HepG2 (cell line): Measurements from ENCODE around the gene SPACDR. TPM values are rescaled to one million over a fixed set of nuclear protein-coding genes. Genes with fewer than 3 reads are reported as not detected.

ENCODE experiments used
- ATAC-seq: fragments of 200-7000 bp; cut with Tn5 transposase; 3 replicates; pipeline ENCODE4 v1.9.1; 2020; ENCODE audit warnings: mild to moderate bottlenecking, moderate library complexity
- BruUV-seq: library from RNA; stranded (reverse); fragments of 400-500 nt; replicated peaks from 2 replicates; lab custom pipeline; 2021; lab: Mats Ljungman, UMichigan
- CTCF ChIA-PET: fragments of 300-600 bp; formaldehyde crosslinking; extraction: SDS; loops from one replicate; lab custom pipeline; 2021; ENCODE audit warnings: low total read pairs, inconsistent platforms, low intra/inter-chr PET ratio; lab: Yijun Ruan, JAX
- POLR2A ChIA-PET: fragments of 350-600 bp; sonication (Branson Sonifier 250); formaldehyde crosslinking; loops from one replicate; lab custom pipeline; 2020; ENCODE audit warnings: antibody characterized with exemption, inconsistent platforms; lab: Yijun Ruan, JAX
- DNase-seq: peaks from one replicate; pipeline ENCODE4 v3.0.0-alpha.2; 2015; ENCODE audit warnings: low spot score
- FAIRE-seq: peaks from 3 replicates; lab custom pipeline; 2011; peaks lifted over from hg19 to GRCh38; lab: Jason Lieb, UNC
- H2AFZ ChIP-seq: one replicate; pipeline ENCODE4 v1.6.1; 2011; ENCODE audit warnings: low read length, inconsistent platforms
- H3K27ac ChIP-seq: fragments of 300-600 bp; 3 replicates; pipeline ENCODE4 v1.8.0; 2011; ENCODE audit warnings: mixed run types, mild to moderate bottlenecking, mixed read lengths, low read length, inconsistent platforms; ENCODE audit not compliant: insufficient read depth; ENCODE audit errors: extremely low read length
- H3K27me3 ChIP-seq, 2 experiments: fragments of 200-600 bp in 1 of 2; 2 replicates in 1 of 2; 3 replicates in 1 of 2; pipeline versions ENCODE4 v1.6.0 to v1.8.0; 2011; ENCODE audit warnings: low read length in 2 of 2, mild to moderate bottlenecking in 2 of 2, moderate library complexity in 2 of 2, inconsistent platforms in 1 of 2; ENCODE audit not compliant: insufficient read depth in 2 of 2, control insufficient read depth in 1 of 2
- H3K36me3 ChIP-seq, 2 experiments: fragments of 200-600 bp in 1 of 2; replicated peaks in 1 of 2; 2 replicates in 1 of 2; 3 replicates in 1 of 2; pipeline versions ENCODE4 v1.5.1 to v1.8.0; 2011; ENCODE audit warnings: low read length in 2 of 2, inconsistent platforms in 1 of 2; ENCODE audit not compliant: insufficient read depth in 2 of 2, control insufficient read depth in 1 of 2
- H3K4me1 ChIP-seq: 2 replicates; pipeline ENCODE4 v1.5.1; 2012; ENCODE audit warnings: low read length, inconsistent platforms; ENCODE audit not compliant: insufficient read depth
- H3K4me2 ChIP-seq: 2 replicates; pipeline ENCODE4 v1.6.0; 2011; ENCODE audit warnings: low read depth, low read length, inconsistent platforms
- H3K4me3 ChIP-seq, 3 experiments: fragments of 200-600 bp in 1 of 3; sonication (generic), shearing (Covaris generic) in 1 of 3; replicated peaks in 1 of 3; 2 replicates each; pipeline ENCODE4 v1.5.1; 2011 to 2016; ENCODE audit warnings: low read length in 3 of 3, inconsistent platforms in 2 of 3, low read depth in 2 of 3, mild to moderate bottlenecking in 2 of 3, control low read depth in 1 of 3, mixed read lengths in 1 of 3; ENCODE audit not compliant: insufficient read depth in 1 of 3
- H3K79me2 ChIP-seq: one replicate; pipeline ENCODE4 v1.6.1; 2011; ENCODE audit warnings: low read length, inconsistent platforms; ENCODE audit not compliant: insufficient read depth
- H3K9ac ChIP-seq: 2 replicates; pipeline ENCODE4 v1.6.0; 2011; ENCODE audit warnings: mild to moderate bottlenecking, low read depth, low read length, inconsistent platforms; ENCODE audit not compliant: insufficient read depth
- H3K9me3 ChIP-seq: 2 replicates; pipeline ENCODE4 v1.5.1; 2012; ENCODE audit warnings: mild to moderate bottlenecking, low read length
- H4K20me1 ChIP-seq: 2 replicates; pipeline ENCODE4 v1.6.0; 2011; ENCODE audit warnings: inconsistent platforms, mild to moderate bottlenecking, low read length, moderate library complexity; ENCODE audit not compliant: insufficient read depth
- AKAP8 ChIP-seq: sonication (generic); formaldehyde crosslinking; IDR thresholded peaks from 2 replicates; pipeline ENCODE4 v1.5.1; 2020; ENCODE audit warnings: mild to moderate bottlenecking, missing genetic modification reagents
- CHD2 ChIP-seq: IDR thresholded peaks from 2 replicates; pipeline ENCODE4 v1.6.1; 2011; ENCODE audit warnings: low read depth, low read length, improper control_type of control experiment
- HDAC1 ChIP-seq: sonication (generic); formaldehyde crosslinking; IDR thresholded peaks from 2 replicates; pipeline ENCODE4 v1.5.1; 2020; ENCODE audit warnings: mild to moderate bottlenecking, missing genetic modification reagents
- KLF9 ChIP-seq: IDR thresholded peaks from 2 replicates; pipeline ENCODE4 v1.6.1; 2016; ENCODE audit warnings: low read depth
- MED1 ChIP-seq: sonication (generic); formaldehyde crosslinking; IDR thresholded peaks from 2 replicates; pipeline ENCODE4 v1.4.0; 2020; ENCODE audit warnings: missing genetic modification reagents
- NKX3-1 ChIP-seq: sonication (generic); formaldehyde crosslinking; IDR thresholded peaks from 2 replicates; pipeline ENCODE4 v1.5.0; 2020; ENCODE audit warnings: missing genetic modification reagents
- NR3C1 ChIP-seq: sonication (generic); formaldehyde crosslinking; IDR thresholded peaks from 2 replicates; pipeline ENCODE4 v1.4.0; 2020; ENCODE audit warnings: missing genetic modification reagents
- RNF2 ChIP-seq: fragments of 450-650 bp; conservative IDR thresholded peaks from 2 replicates; pipeline ENCODE4 v1.6.1; 2016; ENCODE audit warnings: low read depth
- STAT5B ChIP-seq: sonication (generic); formaldehyde crosslinking; IDR thresholded peaks from 2 replicates; pipeline ENCODE4 v1.4.0; 2020; ENCODE audit warnings: missing genetic modification reagents
- TCF7L2 ChIP-seq: IDR thresholded peaks from 2 replicates; pipeline ENCODE4 v1.6.1; 2011; ENCODE audit warnings: mild to moderate bottlenecking, low read depth, low read length, moderate library complexity
- ZBTB38 ChIP-seq: sonication (generic); formaldehyde crosslinking; IDR thresholded peaks from 2 replicates; pipeline ENCODE4 v1.5.1; 2020; ENCODE audit warnings: mild to moderate bottlenecking, missing genetic modification reagents
- ZNF343 ChIP-seq: sonication (generic); formaldehyde crosslinking; IDR thresholded peaks from 2 replicates; pipeline ENCODE4 v1.4.0; 2020; ENCODE audit warnings: mild to moderate bottlenecking, missing genetic modification reagents
- ZNF484 ChIP-seq: sonication (generic); formaldehyde crosslinking; IDR thresholded peaks from 2 replicates; pipeline ENCODE4 v1.5.1; 2020; ENCODE audit warnings: mild to moderate bottlenecking, low read depth, missing genetic modification reagents, borderline replicate concordance
- ZNF570 ChIP-seq: sonication (generic); formaldehyde crosslinking; IDR thresholded peaks from 2 replicates; pipeline ENCODE4 v1.4.0; 2020; ENCODE audit warnings: mild to moderate bottlenecking, missing genetic modification reagents, borderline replicate concordance
- ZNF629 ChIP-seq: sonication (generic); formaldehyde crosslinking; conservative IDR thresholded peaks from 2 replicates; pipeline ENCODE4 v1.5.0; 2020; ENCODE audit warnings: missing genetic modification reagents
- ZNF749 ChIP-seq: sonication (generic); formaldehyde crosslinking; IDR thresholded peaks from 2 replicates; pipeline ENCODE4 v1.8.0; 2022; ENCODE audit warnings: mild to moderate bottlenecking, missing genetic modification reagents, moderate library complexity, borderline replicate concordance
- WGBS: methylation state at CpG from one replicate; pipeline ENCODE4 v1.1.6; 2017; ENCODE audit warnings: low lambda C conversion rate; 5-methylcytosine and 5-hydroxymethylcytosine counted together
- in situ Hi-C: cut with HindIII; loops from 2 replicates; pipeline ENCODE4 v1.10.0; 2017; ENCODE audit warnings: low pct_unique_long_range_greater_than_20kb; ENCODE audit not compliant: extremely low pct_ligation_motif_present
- intact Hi-C: fragments of 100-400 bp; cut with micrococcal nuclease; formaldehyde crosslinking; loops from one replicate; pipeline ENCODE4 v1.10.0; 2022; ENCODE audit not compliant: unreplicated experiment
- polyA plus RNA-seq, 8 experiments: library from polyadenylated mRNA; depleted of rRNA in 3 of 8; stranded (reverse) in 7 of 8; unstranded in 1 of 8; fragments of >200 nt; fragmentation: Illumina TruSeq in 4 of 8; extraction: Trizol in 4 of 8; gene quantifications; 2 replicates each; pipeline versions ENCODE4 v1.2.1 to v1.2.3, GENCODE V29; 2011 to 2016; ENCODE audit warnings: low read depth in 4 of 8, missing spikeins in 1 of 8, mixed read lengths in 1 of 8; ENCODE audit not compliant: insufficient read depth in 1 of 8
- total RNA-seq, 5 experiments: library from RNA; depleted of rRNA; stranded (reverse); fragments of >200 nt; fragmentation: Illumina TruSeq; extraction: Trizol; gene quantifications; 2 replicates each; pipeline ENCODE4 v1.2.3, GENCODE V29; 2016; ENCODE audit warnings: low read depth in 1 of 5
- TF ChIP-seq, protein P1 (sequence below): IDR thresholded peaks from 2 replicates; pipeline ENCODE4 v1.6.1; 2012; ENCODE audit warnings: low read length, improper control_type of control experiment
- TF ChIP-seq, protein P2 (sequence below): sonication (generic); formaldehyde crosslinking; conservative IDR thresholded peaks from 2 replicates; pipeline ENCODE4 v1.8.0; 2022; ENCODE audit warnings: mild to moderate bottlenecking, moderate library complexity, missing genetic modification reagents
- TF ChIP-seq, protein P3 (sequence below): IDR thresholded peaks from 2 replicates; pipeline ENCODE4 v1.6.1; 2012; ENCODE audit warnings: inconsistent platforms

Gene SPACDR
- total and polyA plus RNA-seq, 2 of the 13 experiments (the other 11 are each of a cell fraction or from before 2014, with no cell fraction given) = 0.41 TPM; not detected in 1

DNA sequence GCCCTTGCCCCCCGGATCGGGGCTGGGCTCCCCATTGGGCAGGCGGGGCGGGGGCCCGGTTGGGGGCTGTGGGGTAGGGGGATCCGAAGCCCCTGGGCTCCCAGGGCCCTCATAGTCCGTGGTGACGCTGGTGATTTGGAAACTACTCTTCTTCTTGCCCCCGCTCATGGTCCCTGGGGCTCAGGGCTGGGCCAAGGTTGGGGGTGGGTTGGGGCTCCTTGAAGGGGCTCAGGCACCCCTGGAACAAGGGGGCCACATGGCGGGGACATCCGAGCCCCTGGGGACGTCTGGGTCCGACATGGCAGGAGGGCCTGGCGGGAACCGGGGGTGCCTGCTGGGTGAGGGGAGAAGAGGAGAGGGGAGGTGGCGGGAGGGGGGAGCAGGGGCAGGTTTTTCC is 13.8 kb upstream of the SPACDR start:
- Histone ChIP-seq H3K4me3 (peak overlapping the region in 2 of 3 experiments; percentile 72 to 96; a peak in 3 of 6 replicates), H3K27me3 (peaks cover 0 to 10% of the 10 kb centered on the region in 2 experiments; a peak in 2 of 5 replicates), H3K9me3 (no peaks in the 10 kb centered on the region), H3K4me2 (peak overlapping the region; percentile 85), H3K27ac (no peak overlapping the region), H2AFZ (no peak overlapping the region), H3K4me1 (peaks cover 25% of the 10 kb centered on the region), H3K36me3 (peaks cover 3 to 8% of the 10 kb centered on the region in 2 experiments; a peak in 4 of 5 replicates), H4K20me1 (no peaks in the 10 kb centered on the region), H3K79me2 (peaks cover 1% of the 10 kb centered on the region), H3K9ac (peak overlapping the region; percentile 75)
- ATAC-seq = no peak
- FAIRE-seq = no peak
- POLR2A ChIA-PET = interaction anchor here (0.6 to 2.2 kb wide), 5 partner anchors 49 to 137 kb away, joined by 3 to 9 read pairs (median 7); partner anchors contain the start of genes AGFG2 and ZCWPW1
- TF ChIP-seq, protein P1, sequence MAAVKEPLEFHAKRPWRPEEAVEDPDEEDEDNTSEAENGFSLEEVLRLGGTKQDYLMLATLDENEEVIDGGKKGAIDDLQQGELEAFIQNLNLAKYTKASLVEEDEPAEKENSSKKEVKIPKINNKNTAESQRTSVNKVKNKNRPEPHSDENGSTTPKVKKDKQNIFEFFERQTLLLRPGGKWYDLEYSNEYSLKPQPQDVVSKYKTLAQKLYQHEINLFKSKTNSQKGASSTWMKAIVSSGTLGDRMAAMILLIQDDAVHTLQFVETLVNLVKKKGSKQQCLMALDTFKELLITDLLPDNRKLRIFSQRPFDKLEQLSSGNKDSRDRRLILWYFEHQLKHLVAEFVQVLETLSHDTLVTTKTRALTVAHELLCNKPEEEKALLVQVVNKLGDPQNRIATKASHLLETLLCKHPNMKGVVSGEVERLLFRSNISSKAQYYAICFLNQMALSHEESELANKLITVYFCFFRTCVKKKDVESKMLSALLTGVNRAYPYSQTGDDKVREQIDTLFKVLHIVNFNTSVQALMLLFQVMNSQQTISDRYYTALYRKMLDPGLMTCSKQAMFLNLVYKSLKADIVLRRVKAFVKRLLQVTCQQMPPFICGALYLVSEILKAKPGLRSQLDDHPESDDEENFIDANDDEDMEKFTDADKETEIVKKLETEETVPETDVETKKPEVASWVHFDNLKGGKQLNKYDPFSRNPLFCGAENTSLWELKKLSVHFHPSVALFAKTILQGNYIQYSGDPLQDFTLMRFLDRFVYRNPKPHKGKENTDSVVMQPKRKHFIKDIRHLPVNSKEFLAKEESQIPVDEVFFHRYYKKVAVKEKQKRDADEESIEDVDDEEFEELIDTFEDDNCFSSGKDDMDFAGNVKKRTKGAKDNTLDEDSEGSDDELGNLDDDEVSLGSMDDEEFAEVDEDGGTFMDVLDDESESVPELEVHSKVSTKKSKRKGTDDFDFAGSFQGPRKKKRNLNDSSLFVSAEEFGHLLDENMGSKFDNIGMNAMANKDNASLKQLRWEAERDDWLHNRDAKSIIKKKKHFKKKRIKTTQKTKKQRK = no peak
- TF ChIP-seq ZNF629 (CRISPR knock-in tag) (no peak), TCF7L2 (no peak), ZBTB38 (CRISPR knock-in tag) (no peak), AKAP8 (CRISPR knock-in tag) (no peak), STAT5B (CRISPR knock-in tag) (no peak), CHD2 (no peak), RNF2 (no peak), KLF9 (CRISPR knock-in tag) (no peak), ZNF749 (CRISPR knock-in tag) (no peak), ZNF570 (CRISPR knock-in tag) (no peak), HDAC1 (CRISPR knock-in tag) (no peak), ZNF343 (CRISPR knock-in tag) (no peak), MED1 (CRISPR knock-in tag) (no peak), NR3C1 (CRISPR knock-in tag) (no peak), ZNF484 (no peak), NKX3-1 (CRISPR knock-in tag) (no peak)
- TF ChIP-seq, protein P2, sequence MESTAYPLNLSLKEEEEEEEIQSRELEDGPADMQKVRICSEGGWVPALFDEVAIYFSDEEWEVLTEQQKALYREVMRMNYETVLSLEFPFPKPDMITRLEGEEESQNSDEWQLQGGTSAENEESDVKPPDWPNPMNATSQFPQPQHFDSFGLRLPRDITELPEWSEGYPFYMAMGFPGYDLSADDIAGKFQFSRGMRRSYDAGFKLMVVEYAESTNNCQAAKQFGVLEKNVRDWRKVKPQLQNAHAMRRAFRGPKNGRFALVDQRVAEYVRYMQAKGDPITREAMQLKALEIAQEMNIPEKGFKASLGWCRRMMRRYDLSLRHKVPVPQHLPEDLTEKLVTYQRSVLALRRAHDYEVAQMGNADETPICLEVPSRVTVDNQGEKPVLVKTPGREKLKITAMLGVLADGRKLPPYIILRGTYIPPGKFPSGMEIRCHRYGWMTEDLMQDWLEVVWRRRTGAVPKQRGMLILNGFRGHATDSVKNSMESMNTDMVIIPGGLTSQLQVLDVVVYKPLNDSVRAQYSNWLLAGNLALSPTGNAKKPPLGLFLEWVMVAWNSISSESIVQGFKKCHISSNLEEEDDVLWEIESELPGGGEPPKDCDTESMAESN = no peak
- TF ChIP-seq, protein P3, sequence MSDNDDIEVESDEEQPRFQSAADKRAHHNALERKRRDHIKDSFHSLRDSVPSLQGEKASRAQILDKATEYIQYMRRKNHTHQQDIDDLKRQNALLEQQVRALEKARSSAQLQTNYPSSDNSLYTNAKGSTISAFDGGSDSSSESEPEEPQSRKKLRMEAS = no peak
- BruUV-seq = no TSS peak
- in situ Hi-C loops = no loop called here
- intact Hi-C loops = no loop called here
- WGBS = 86% methylated on average over 14 of the region's 16 CpGs
- DNase-seq = no peak
- CTCF ChIA-PET = no interaction called here
